DND-41 (cell line): Measurements from ENCODE around the gene CABLES2.

Experiments used
- EZH2 ChIP-seq: IDR thresholded peaks from 3 replicates; pipeline ENCODE4 v1.6.1; 2012; ENCODE audit warnings: borderline replicate concordance, low read depth, mild to moderate bottlenecking, moderate library complexity, low read length, inconsistent platforms; ENCODE audit not compliant: severe bottlenecking
- TF ChIP-seq, protein P1 (sequence below): IDR thresholded peaks from 2 replicates; pipeline ENCODE4 v1.5.1; 2012; ENCODE audit warnings: borderline replicate concordance, low read length, moderate library complexity, mild to moderate bottlenecking; ENCODE audit not compliant: poor library complexity, severe bottlenecking; ENCODE audit errors: extremely low read depth

DNA sequence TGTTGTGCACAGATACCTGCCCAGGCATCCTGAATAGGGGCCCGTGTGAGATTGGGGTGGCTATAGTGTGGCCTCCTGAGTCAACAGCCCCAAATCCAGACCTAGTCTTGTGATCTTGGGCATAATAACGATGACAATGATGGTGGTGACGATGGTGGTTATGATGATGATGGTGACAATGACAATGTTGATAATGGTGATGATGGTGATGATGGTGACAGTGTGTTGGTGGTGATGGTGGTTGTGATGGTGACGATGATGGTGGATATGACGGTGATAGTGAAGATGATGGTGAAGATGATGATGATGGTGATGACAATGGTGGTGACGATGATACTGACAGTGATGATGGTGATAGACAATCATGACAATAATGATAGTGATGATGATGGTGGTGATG, 25.2 kb downstream of the CABLES2 start:
- TF ChIP-seq, protein P1, sequence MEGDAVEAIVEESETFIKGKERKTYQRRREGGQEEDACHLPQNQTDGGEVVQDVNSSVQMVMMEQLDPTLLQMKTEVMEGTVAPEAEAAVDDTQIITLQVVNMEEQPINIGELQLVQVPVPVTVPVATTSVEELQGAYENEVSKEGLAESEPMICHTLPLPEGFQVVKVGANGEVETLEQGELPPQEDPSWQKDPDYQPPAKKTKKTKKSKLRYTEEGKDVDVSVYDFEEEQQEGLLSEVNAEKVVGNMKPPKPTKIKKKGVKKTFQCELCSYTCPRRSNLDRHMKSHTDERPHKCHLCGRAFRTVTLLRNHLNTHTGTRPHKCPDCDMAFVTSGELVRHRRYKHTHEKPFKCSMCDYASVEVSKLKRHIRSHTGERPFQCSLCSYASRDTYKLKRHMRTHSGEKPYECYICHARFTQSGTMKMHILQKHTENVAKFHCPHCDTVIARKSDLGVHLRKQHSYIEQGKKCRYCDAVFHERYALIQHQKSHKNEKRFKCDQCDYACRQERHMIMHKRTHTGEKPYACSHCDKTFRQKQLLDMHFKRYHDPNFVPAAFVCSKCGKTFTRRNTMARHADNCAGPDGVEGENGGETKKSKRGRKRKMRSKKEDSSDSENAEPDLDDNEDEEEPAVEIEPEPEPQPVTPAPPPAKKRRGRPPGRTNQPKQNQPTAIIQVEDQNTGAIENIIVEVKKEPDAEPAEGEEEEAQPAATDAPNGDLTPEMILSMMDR, result no peak
- no peak for TF ChIP-seq EZH2
